Measurements from ENCODE around the gene TMEM212. TPM values are rescaled to one million over a fixed set of nuclear protein-coding genes. Genes with fewer than 3 reads are reported as not detected.

The TMEM212 gene
- total and polyA plus RNA-seq, 2 of the 13 experiments (the other 11 are each of a cell fraction or from before 2014, with no cell fraction given), result not detected

DNA sequence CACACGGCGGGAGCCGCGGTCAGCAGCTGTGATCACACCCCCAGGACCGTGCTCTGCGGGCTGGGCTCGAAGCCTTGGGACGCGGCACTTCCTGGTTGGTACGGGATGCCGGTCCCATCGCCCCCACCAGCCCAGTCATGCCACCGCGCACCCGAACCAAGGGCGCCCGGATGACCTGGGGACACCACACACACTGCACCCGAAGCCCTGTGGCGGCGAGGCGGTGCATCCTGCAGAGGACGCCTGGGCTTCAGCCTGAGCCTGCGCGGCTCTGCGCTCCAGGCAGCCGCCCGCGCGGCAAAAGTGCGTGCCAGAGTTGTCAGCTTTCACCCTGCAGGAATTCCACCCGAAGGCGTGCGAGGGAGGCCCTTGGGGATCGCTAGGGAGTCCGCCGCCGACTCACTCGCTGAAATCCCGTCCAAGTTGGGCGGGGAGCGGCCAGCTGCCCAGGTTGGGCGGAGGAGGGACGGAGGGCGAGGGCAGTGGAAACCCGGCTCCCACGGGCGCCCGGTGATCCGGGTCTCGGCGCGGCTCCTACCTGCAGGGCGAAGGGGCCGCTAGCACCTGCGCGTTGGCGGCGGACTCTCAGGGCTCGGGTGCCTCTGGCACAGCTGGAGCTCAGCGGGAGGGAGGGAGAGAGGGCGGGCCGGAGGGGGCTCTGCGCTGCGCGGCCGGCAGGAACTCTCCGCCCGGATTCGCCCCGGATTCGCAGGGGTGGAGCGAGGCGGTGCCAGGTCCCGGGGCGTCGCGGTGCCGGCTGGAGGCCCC is 33.1 kb upstream of the TMEM212 start, which contains the start of gene PLD1 (continued):
- peak; percentile 71; the same call in 1 of the 2 replicates for TF ChIP-seq FOXO1 (CRISPR knock-in tag; IDR thresholded peaks at IDR 0.05)
- TF ChIP-seq ZNF558 (CRISPR knock-in tag; IDR thresholded peaks at IDR 0.05; ENCODE audit: borderline replicate concordance), result no peak
- TF ChIP-seq SIN3B (IDR thresholded peaks at IDR 0.05; ENCODE audit: low read length), result no peak
- TF ChIP-seq, protein P1, sequence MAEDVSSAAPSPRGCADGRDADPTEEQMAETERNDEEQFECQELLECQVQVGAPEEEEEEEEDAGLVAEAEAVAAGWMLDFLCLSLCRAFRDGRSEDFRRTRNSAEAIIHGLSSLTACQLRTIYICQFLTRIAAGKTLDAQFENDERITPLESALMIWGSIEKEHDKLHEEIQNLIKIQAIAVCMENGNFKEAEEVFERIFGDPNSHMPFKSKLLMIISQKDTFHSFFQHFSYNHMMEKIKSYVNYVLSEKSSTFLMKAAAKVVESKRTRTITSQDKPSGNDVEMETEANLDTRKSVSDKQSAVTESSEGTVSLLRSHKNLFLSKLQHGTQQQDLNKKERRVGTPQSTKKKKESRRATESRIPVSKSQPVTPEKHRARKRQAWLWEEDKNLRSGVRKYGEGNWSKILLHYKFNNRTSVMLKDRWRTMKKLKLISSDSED (CRISPR knock-in tag; IDR thresholded peaks at IDR 0.05), result no peak
- TF ChIP-seq, protein P2, sequence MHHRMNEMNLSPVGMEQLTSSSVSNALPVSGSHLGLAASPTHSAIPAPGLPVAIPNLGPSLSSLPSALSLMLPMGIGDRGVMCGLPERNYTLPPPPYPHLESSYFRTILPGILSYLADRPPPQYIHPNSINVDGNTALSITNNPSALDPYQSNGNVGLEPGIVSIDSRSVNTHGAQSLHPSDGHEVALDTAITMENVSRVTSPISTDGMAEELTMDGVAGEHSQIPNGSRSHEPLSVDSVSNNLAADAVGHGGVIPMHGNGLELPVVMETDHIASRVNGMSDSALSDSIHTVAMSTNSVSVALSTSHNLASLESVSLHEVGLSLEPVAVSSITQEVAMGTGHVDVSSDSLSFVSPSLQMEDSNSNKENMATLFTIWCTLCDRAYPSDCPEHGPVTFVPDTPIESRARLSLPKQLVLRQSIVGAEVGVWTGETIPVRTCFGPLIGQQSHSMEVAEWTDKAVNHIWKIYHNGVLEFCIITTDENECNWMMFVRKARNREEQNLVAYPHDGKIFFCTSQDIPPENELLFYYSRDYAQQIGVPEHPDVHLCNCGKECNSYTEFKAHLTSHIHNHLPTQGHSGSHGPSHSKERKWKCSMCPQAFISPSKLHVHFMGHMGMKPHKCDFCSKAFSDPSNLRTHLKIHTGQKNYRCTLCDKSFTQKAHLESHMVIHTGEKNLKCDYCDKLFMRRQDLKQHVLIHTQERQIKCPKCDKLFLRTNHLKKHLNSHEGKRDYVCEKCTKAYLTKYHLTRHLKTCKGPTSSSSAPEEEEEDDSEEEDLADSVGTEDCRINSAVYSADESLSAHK (CRISPR knock-in tag; IDR thresholded peaks at IDR 0.05; ENCODE audit: borderline replicate concordance), result no peak
- TF ChIP-seq JDP2 (CRISPR knock-in tag; IDR thresholded peaks at IDR 0.05; ENCODE audit: borderline replicate concordance), result no peak; the same call in 1 of the 2 replicates
- TF ChIP-seq ZNF501 (CRISPR knock-in tag; IDR thresholded peaks at IDR 0.05), result peak; percentile 97
- TF ChIP-seq, protein P3, sequence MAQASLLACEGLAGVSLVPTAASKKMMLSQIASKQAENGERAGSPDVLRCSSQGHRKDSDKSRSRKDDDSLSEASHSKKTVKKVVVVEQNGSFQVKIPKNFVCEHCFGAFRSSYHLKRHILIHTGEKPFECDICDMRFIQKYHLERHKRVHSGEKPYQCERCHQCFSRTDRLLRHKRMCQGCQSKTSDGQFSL (CRISPR knock-in tag; IDR thresholded peaks at IDR 0.05), result 0 out of 2 replicates have a peak, but pooled peaks have one; percentile 61
- peak; percentile 62 for TF ChIP-seq ZNF121 (CRISPR knock-in tag; IDR thresholded peaks at IDR 0.05)
- TF ChIP-seq, protein P4, sequence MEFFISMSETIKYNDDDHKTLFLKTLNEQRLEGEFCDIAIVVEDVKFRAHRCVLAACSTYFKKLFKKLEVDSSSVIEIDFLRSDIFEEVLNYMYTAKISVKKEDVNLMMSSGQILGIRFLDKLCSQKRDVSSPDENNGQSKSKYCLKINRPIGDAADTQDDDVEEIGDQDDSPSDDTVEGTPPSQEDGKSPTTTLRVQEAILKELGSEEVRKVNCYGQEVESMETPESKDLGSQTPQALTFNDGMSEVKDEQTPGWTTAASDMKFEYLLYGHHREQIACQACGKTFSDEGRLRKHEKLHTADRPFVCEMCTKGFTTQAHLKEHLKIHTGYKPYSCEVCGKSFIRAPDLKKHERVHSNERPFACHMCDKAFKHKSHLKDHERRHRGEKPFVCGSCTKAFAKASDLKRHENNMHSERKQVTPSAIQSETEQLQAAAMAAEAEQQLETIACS (CRISPR knock-in tag; IDR thresholded peaks at IDR 0.05), result no peak; the same call in 1 of the 2 replicates
- TF ChIP-seq ZMYM3 (CRISPR knock-in tag; IDR thresholded peaks at IDR 0.05), result peak; percentile 60; the same call in 1 of the 2 replicates
- TF ChIP-seq, protein P5, sequence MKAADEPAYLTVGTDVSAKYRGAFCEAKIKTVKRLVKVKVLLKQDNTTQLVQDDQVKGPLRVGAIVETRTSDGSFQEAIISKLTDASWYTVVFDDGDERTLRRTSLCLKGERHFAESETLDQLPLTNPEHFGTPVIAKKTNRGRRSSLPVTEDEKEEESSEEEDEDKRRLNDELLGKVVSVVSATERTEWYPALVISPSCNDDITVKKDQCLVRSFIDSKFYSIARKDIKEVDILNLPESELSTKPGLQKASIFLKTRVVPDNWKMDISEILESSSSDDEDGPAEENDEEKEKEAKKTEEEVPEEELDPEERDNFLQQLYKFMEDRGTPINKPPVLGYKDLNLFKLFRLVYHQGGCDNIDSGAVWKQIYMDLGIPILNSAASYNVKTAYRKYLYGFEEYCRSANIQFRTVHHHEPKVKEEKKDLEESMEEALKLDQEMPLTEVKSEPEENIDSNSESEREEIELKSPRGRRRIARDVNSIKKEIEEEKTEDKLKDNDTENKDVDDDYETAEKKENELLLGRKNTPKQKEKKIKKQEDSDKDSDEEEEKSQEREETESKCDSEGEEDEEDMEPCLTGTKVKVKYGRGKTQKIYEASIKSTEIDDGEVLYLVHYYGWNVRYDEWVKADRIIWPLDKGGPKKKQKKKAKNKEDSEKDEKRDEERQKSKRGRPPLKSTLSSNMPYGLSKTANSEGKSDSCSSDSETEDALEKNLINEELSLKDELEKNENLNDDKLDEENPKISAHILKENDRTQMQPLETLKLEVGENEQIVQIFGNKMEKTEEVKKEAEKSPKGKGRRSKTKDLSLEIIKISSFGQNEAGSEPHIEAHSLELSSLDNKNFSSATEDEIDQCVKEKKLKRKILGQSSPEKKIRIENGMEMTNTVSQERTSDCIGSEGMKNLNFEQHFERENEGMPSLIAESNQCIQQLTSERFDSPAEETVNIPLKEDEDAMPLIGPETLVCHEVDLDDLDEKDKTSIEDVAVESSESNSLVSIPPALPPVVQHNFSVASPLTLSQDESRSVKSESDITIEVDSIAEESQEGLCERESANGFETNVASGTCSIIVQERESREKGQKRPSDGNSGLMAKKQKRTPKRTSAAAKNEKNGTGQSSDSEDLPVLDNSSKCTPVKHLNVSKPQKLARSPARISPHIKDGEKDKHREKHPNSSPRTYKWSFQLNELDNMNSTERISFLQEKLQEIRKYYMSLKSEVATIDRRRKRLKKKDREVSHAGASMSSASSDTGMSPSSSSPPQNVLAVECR (CRISPR knock-in tag; IDR thresholded peaks at IDR 0.05; ENCODE audit: borderline replicate concordance), result peak; percentile 90
- TF ChIP-seq, protein P6, sequence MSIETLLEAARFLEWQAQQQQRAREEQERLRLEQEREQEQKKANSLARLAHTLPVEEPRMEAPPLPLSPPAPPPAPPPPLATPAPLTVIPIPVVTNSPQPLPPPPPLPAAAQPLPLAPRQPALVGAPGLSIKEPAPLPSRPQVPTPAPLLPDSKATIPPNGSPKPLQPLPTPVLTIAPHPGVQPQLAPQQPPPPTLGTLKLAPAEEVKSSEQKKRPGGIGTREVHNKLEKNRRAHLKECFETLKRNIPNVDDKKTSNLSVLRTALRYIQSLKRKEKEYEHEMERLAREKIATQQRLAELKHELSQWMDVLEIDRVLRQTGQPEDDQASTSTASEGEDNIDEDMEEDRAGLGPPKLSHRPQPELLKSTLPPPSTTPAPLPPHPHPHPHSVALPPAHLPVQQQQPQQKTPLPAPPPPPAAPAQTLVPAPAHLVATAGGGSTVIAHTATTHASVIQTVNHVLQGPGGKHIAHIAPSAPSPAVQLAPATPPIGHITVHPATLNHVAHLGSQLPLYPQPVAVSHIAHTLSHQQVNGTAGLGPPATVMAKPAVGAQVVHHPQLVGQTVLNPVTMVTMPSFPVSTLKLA (IDR thresholded peaks at IDR 0.05), result no peak
- peak; percentile 62 for TF ChIP-seq BCL6 (CRISPR knock-in tag; IDR thresholded peaks at IDR 0.05)
- TF ChIP-seq TBX3 (IDR thresholded peaks at IDR 0.05; ENCODE audit: borderline replicate concordance), result peak; percentile 41; the same call in 1 of the 2 replicates
- no peak for TF ChIP-seq ZNF749 (CRISPR knock-in tag; IDR thresholded peaks at IDR 0.05; ENCODE audit: borderline replicate concordance)
- peak; percentile 51 for TF ChIP-seq CBFB (CRISPR knock-in tag; IDR thresholded peaks at IDR 0.05)

Measured in HepG2 (cell line).